ENCODE results near the gene GRID2.

GRCh38 chr4:92735025-92735665 lies 431.4 kb downstream of the GRID2 start:
- TF ChIP-seq CTCF (conservative IDR thresholded peaks at IDR 0.05; ENCODE audit: low read depth, low read length) (peak; percentile 43; the same call in 1 of the 2 replicates), EZH2 (IDR thresholded peaks at IDR 0.05; ENCODE audit: low read length, unreplicated experiment) (no peak)
